Endothelial cell of umbilical vein (primary cell): Measurements from ENCODE around the gene ZC3HAV1L.

ENCODE experiments used
- EZH2 ChIP-seq: IDR thresholded peaks from 2 replicates; pipeline ENCODE4 v1.6.1; 2012; ENCODE audit warnings: borderline replicate concordance, low read depth, mild to moderate bottlenecking, moderate library complexity, low read length, inconsistent platforms; ENCODE audit not compliant: severe bottlenecking
- JUN ChIP-seq: IDR thresholded peaks from 2 replicates; pipeline ENCODE4 v1.6.1; 2011; ENCODE audit warnings: borderline replicate concordance, low read depth; ENCODE audit not compliant: insufficient read length, insufficient read depth
- POLR2A ChIP-seq: IDR thresholded peaks from 2 replicates; pipeline ENCODE4 v1.6.1; 2012; ENCODE audit warnings: low read depth, mild to moderate bottlenecking, control low read depth, low read length
- POLR2AphosphoS5 ChIP-seq: IDR thresholded peaks from 2 replicates; pipeline ENCODE4 v1.6.1; 2012; ENCODE audit warnings: low read depth, mild to moderate bottlenecking, control low read depth, low read length, moderate library complexity; ENCODE audit not compliant: insufficient read depth
- TF ChIP-seq, protein P1 (sequence below), 2 donors: IDR thresholded peaks; 1 replicate in 1 of 2; 2 replicates in 1 of 2; pipeline ENCODE4 v1.5.1; 2011; ENCODE audit warnings: low read length in 2 of 2, mild to moderate bottlenecking in 2 of 2, moderate library complexity in 2 of 2, control low read depth in 1 of 2, inconsistent platforms in 1 of 2, low read depth in 1 of 2; ENCODE audit not compliant: insufficient read depth in 1 of 2; ENCODE audit errors: extremely low read depth in 1 of 2
- TF ChIP-seq, protein P2 (sequence below): IDR thresholded peaks from 2 replicates; pipeline ENCODE4 v1.6.1; 2011; ENCODE audit not compliant: insufficient read depth, insufficient read length

DNA sequence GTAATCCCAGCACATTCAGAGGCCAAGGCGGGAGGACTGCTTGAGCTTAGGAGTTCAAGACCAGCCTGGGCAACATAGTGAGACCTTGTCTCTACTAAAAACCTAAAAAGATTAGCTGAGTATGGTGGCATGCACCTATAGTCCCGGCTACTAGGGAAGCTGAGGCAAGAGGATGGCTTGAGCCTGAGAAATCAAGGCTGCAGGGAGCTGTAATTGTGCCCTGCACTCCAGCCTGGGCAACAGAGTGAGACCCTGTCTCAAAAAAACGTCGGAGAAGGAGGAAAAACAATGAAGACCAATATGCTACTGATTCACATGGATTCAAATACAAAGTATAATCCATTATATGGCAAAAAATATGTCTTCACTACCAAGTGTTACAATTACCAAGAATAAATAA lies 13.6 kb downstream of the ZC3HAV1L start:
- TF ChIP-seq, protein P1, sequence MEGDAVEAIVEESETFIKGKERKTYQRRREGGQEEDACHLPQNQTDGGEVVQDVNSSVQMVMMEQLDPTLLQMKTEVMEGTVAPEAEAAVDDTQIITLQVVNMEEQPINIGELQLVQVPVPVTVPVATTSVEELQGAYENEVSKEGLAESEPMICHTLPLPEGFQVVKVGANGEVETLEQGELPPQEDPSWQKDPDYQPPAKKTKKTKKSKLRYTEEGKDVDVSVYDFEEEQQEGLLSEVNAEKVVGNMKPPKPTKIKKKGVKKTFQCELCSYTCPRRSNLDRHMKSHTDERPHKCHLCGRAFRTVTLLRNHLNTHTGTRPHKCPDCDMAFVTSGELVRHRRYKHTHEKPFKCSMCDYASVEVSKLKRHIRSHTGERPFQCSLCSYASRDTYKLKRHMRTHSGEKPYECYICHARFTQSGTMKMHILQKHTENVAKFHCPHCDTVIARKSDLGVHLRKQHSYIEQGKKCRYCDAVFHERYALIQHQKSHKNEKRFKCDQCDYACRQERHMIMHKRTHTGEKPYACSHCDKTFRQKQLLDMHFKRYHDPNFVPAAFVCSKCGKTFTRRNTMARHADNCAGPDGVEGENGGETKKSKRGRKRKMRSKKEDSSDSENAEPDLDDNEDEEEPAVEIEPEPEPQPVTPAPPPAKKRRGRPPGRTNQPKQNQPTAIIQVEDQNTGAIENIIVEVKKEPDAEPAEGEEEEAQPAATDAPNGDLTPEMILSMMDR (IDR thresholded peaks at IDR 0.05; ENCODE audit: extremely low read depth in 1 of 2, insufficient read depth in 1 of 2, low read depth in 1 of 2, low read length in 2 of 2) = no peak
- TF ChIP-seq, protein P2, sequence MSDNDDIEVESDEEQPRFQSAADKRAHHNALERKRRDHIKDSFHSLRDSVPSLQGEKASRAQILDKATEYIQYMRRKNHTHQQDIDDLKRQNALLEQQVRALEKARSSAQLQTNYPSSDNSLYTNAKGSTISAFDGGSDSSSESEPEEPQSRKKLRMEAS = no peak
- TF ChIP-seq POLR2AphosphoS5 (no peak), EZH2 (no peak), POLR2A (no peak), JUN (no peak)
